ENCODE data around the gene STAP2. TPM values are rescaled to one million over a fixed set of nuclear protein-coding genes. Genes with fewer than 3 reads are reported as not detected.

STAP2 gene
- total and polyA plus RNA-seq, 8 donors, result 20.7 to 250 (median 43.3) TPM; not detected in 1

GRCh38 chr19:4369109-4369887, 30.7 kb upstream of the STAP2 start:
- 14 to 23% (median 14%) methylated on average over 14 to 25 of the region's 25 CpGs for WGBS, 5 donors
- H3K36me3 ChIP-seq, result peaks cover 18 to 31% (median 28%) of the 10 kb centered on the region in 4 donors
- H3K27me3 ChIP-seq, result no peaks in the 10 kb centered on the region
- intact Hi-C loops (cut with DNase I; ENCODE audit: low total_unique reads), result no loop called here
- DNase-seq, result peak; percentile 83 to 88
- TF ChIP-seq POLR2A (IDR thresholded peaks at IDR 0.05), result no peak
- TF ChIP-seq POLR2AphosphoS5 (IDR thresholded peaks at IDR 0.05), result peak in 2 of 3 donors; percentile 39 to 61
- peak in 1 of 7 experiments; percentile 12 for TF ChIP-seq CTCF (IDR thresholded peaks at IDR 0.05)
- no peaks in the 10 kb centered on the region for H3K9me3 ChIP-seq
- peaks cover 44 to 71% (median 68%) of the 10 kb centered on the region in 4 donors for H3K4me1 ChIP-seq
- peak overlapping the region; percentile 81 to 89 (median 83) for H3K27ac ChIP-seq
- H3K4me3 ChIP-seq, result peak overlapping the region; percentile 11 to 38 (median 20)

GRCh38 chr19:4368128-4368820, 29.6 kb upstream of the STAP2 start:
- Histone ChIP-seq H3K9me3 (no peaks in the 10 kb centered on the region), H3K4me1 (peaks cover 34 to 61% (median 57%) of the 10 kb centered on the region in 4 donors), H3K27me3 (no peaks in the 10 kb centered on the region), H3K27ac (peak overlapping the region; percentile 42 to 89 (median 82)), H3K4me3 (peak overlapping the region in 2 of 4 donors; percentile 16 to 38), H3K36me3 (peaks cover 28 to 41% (median 38%) of the 10 kb centered on the region in 4 donors)
- 49 to 60% (median 56%) methylated on average over 17 to 19 of the region's 19 CpGs for WGBS, 5 donors
- DNase-seq, result peak in 1 of 2 donors; percentile 63
- TF ChIP-seq POLR2AphosphoS5 (IDR thresholded peaks at IDR 0.05) (no peak), POLR2A (IDR thresholded peaks at IDR 0.05) (no peak), EP300 (IDR thresholded peaks at IDR 0.05) (no peak), CTCF (IDR thresholded peaks at IDR 0.05) (no peak)
- intact Hi-C loops (cut with DNase I; ENCODE audit: low total_unique reads), result no loop called here

GRCh38 chr19:4367781-4368127, 29.1 kb upstream of the STAP2 start:
- Histone ChIP-seq H3K4me3 (no peak overlapping the region), H3K4me1 (peaks cover 31 to 56% (median 52%) of the 10 kb centered on the region in 4 donors), H3K36me3 (peaks cover 33 to 46% (median 44%) of the 10 kb centered on the region in 4 donors), H3K9me3 (no peaks in the 10 kb centered on the region), H3K27me3 (no peaks in the 10 kb centered on the region), H3K27ac (peak overlapping the region in 3 of 5 donors; percentile 82 to 89 (median 83))
- peak in 1 of 2 donors; percentile 13 for DNase-seq
- WGBS, 5 donors, result 78 to 92% (median 86%) methylated on average over 7 to 13 of the region's 13 CpGs
- intact Hi-C loops (cut with DNase I; ENCODE audit: low total_unique reads), result no loop called here
- TF ChIP-seq POLR2A (IDR thresholded peaks at IDR 0.05) (no peak), POLR2AphosphoS5 (IDR thresholded peaks at IDR 0.05) (no peak), EP300 (IDR thresholded peaks at IDR 0.05) (no peak), CTCF (IDR thresholded peaks at IDR 0.05) (no peak)

- H3K27me3 ChIP-seq, result no peaks in the 10 kb centered on the region
- H3K9me3 ChIP-seq, result no peaks in the 10 kb centered on the region
- 89 to 95% (median 94%) methylated on average over 10 of the region's 10 CpGs for WGBS, 5 donors
- no peak overlapping the region for H3K27ac ChIP-seq
- H3K4me1 ChIP-seq, result peaks cover 31 to 51% (median 48%) of the 10 kb centered on the region in 4 donors
- intact Hi-C loops (cut with DNase I; ENCODE audit: low total_unique reads), result no loop called here
- H3K36me3 ChIP-seq, result peaks cover 38 to 51% (median 48%) of the 10 kb centered on the region in 4 donors
- H3K4me3 ChIP-seq, result no peak overlapping the region
- no peak for TF ChIP-seq CTCF (IDR thresholded peaks at IDR 0.05)
- no peak for TF ChIP-seq POLR2AphosphoS5 (IDR thresholded peaks at IDR 0.05)
- TF ChIP-seq POLR2A (IDR thresholded peaks at IDR 0.05), result no peak
- TF ChIP-seq EP300 (IDR thresholded peaks at IDR 0.05), result no peak
- DNase-seq, result no peak
Observed at GRCh38 chr19:4367336-4367723, 28.7 kb upstream of the STAP2 start.

All from stomach (tissue), 9 donors.